ENCODE measurements around the gene RBM47.

The RBM47 gene

GRCh38 chr4:40441430-40441829 lies 188.2 kb downstream of the RBM47 start:
- Histone ChIP-seq H3K4me2 (ENCODE audit: low read depth, low read length, poor library complexity, severe bottlenecking) (no peak overlapping the region), H2AFZ (ENCODE audit: low read length) (no peak overlapping the region), H3K27me3 (ENCODE audit: insufficient read depth, low read length, poor library complexity, severe bottlenecking) (no peaks in the 10 kb centered on the region), H4K20me1 (ENCODE audit: insufficient read depth, low read length, poor library complexity, severe bottlenecking) (no peaks in the 10 kb centered on the region), H3K9me2 (replicated peaks; ENCODE audit: low read depth, low read length) (no peaks in the 10 kb centered on the region), H3K9me3 (ENCODE audit: insufficient read depth, low read depth, low read length) (no peaks in the 10 kb centered on the region), H3K4me1 (ENCODE audit: insufficient read depth, low read length, poor library complexity, severe bottlenecking) (no peaks in the 10 kb centered on the region), H3K36me3 (ENCODE audit: insufficient read depth, low read length) (no peaks in the 10 kb centered on the region), H3K9ac (ENCODE audit: low read depth, low read length, poor library complexity, severe bottlenecking) (no peak overlapping the region), H3K4me3 (ENCODE audit: low read length, poor library complexity, severe bottlenecking) (no peak overlapping the region), H3K79me2 (ENCODE audit: insufficient read depth, low read length) (no peaks in the 10 kb centered on the region), H3F3A (ENCODE audit: low read depth) (no peaks in the 10 kb centered on the region)
- TF ChIP-seq CTCF (conservative IDR thresholded peaks at IDR 0.05; ENCODE audit: low read length) (no peak), EZH2phosphoT487 (IDR thresholded peaks at IDR 0.05; ENCODE audit: borderline replicate concordance) (no peak)

GRCh38 chr4:40439519-40439918 lies 190.1 kb downstream of the RBM47 start:
- H3K79me2 ChIP-seq (ENCODE audit: insufficient read depth, low read length): no peaks in the 10 kb centered on the region
- H3K27me3 ChIP-seq (ENCODE audit: insufficient read depth, low read length, poor library complexity, severe bottlenecking): no peaks in the 10 kb centered on the region
- no peaks in the 10 kb centered on the region for H3K4me1 ChIP-seq (ENCODE audit: insufficient read depth, low read length, poor library complexity, severe bottlenecking)
- H3K4me2 ChIP-seq (ENCODE audit: low read depth, low read length, poor library complexity, severe bottlenecking): no peak overlapping the region
- H3K4me3 ChIP-seq (ENCODE audit: low read length, poor library complexity, severe bottlenecking): no peak overlapping the region
- no peaks in the 10 kb centered on the region for H3K9me3 ChIP-seq (ENCODE audit: insufficient read depth, low read depth, low read length)
- H2AFZ ChIP-seq (ENCODE audit: low read length): no peak overlapping the region
- no peaks in the 10 kb centered on the region for H3K36me3 ChIP-seq (ENCODE audit: insufficient read depth, low read length)
- no peaks in the 10 kb centered on the region for H3K9me2 ChIP-seq (replicated peaks; ENCODE audit: low read depth, low read length)
- H3F3A ChIP-seq (ENCODE audit: low read depth): no peaks in the 10 kb centered on the region
- H3K9ac ChIP-seq (ENCODE audit: low read depth, low read length, poor library complexity, severe bottlenecking): no peak overlapping the region
- TF ChIP-seq EZH2phosphoT487 (IDR thresholded peaks at IDR 0.05; ENCODE audit: borderline replicate concordance) (no peak), CTCF (conservative IDR thresholded peaks at IDR 0.05; ENCODE audit: low read length) (no peak)
- no peaks in the 10 kb centered on the region for H4K20me1 ChIP-seq (ENCODE audit: insufficient read depth, low read length, poor library complexity, severe bottlenecking)

- Histone ChIP-seq H2AFZ (ENCODE audit: low read length) (no peak overlapping the region), H3K27me3 (ENCODE audit: insufficient read depth, low read length, poor library complexity, severe bottlenecking) (no peaks in the 10 kb centered on the region), H4K20me1 (ENCODE audit: insufficient read depth, low read length, poor library complexity, severe bottlenecking) (no peaks in the 10 kb centered on the region), H3K9me3 (ENCODE audit: insufficient read depth, low read depth, low read length) (no peaks in the 10 kb centered on the region), H3K9ac (ENCODE audit: low read depth, low read length, poor library complexity, severe bottlenecking) (no peak overlapping the region), H3K79me2 (ENCODE audit: insufficient read depth, low read length) (no peaks in the 10 kb centered on the region), H3K9me2 (replicated peaks; ENCODE audit: low read depth, low read length) (no peaks in the 10 kb centered on the region), H3K4me1 (ENCODE audit: insufficient read depth, low read length, poor library complexity, severe bottlenecking) (no peaks in the 10 kb centered on the region), H3F3A (ENCODE audit: low read depth) (no peaks in the 10 kb centered on the region), H3K4me2 (ENCODE audit: low read depth, low read length, poor library complexity, severe bottlenecking) (no peak overlapping the region), H3K4me3 (ENCODE audit: low read length, poor library complexity, severe bottlenecking) (no peak overlapping the region), H3K36me3 (ENCODE audit: insufficient read depth, low read length) (no peaks in the 10 kb centered on the region)
- TF ChIP-seq EZH2phosphoT487 (IDR thresholded peaks at IDR 0.05; ENCODE audit: borderline replicate concordance) (no peak), CTCF (conservative IDR thresholded peaks at IDR 0.05; ENCODE audit: low read length) (no peak)
These were observed 191.2 kb downstream of the RBM47 start for GRCh38 chr4:40438384-40439026.

Data from Loucy (cell line).